ENCODE data around the gene NACC2. TPM values are rescaled to one million over a fixed set of nuclear protein-coding genes. Genes with fewer than 3 reads are reported as not detected.

The NACC2 gene
- total and polyA plus RNA-seq, 2 donors (not counting 1 experiment from before 2014, with no cell fraction given), result 0.34 to 1.9 TPM

GRCh38 chr9:136083558-136084062, 11.5 kb downstream of the NACC2 start:
- POLR2A ChIA-PET, result no interaction called here
- H3K9me3 Mint-ChIP-seq (ENCODE audit: insufficient read depth), result no peaks in the 10 kb centered on the region
- intact Hi-C loops (cut with micrococcal nuclease), result no loop called here

More at GRCh38 chr9:136083558-136084062, 11.5 kb downstream of the NACC2 start:
- no peaks in the 10 kb centered on the region for H3K4me1 ChIP-seq (ENCODE audit: control insufficient read depth in 2 of 2, insufficient read depth in 2 of 2, low read length in 2 of 2)
- Mint-ChIP-seq H3K27ac (no peak overlapping the region), H3K4me1 (no peaks in the 10 kb centered on the region), H3K4me3 (no peak overlapping the region), H3K27me3 (peaks cover 13% of the 10 kb centered on the region)
- peaks cover 0 to 14% (median 1%) of the 10 kb centered on the region in 4 experiments for H3K27me3 ChIP-seq (replicated peaks in 1 of 4; ENCODE audit: control extremely low read depth in 1 of 4, control insufficient read depth in 3 of 4, insufficient read depth in 4 of 4, low read length in 3 of 4)
- CTCF ChIA-PET, result no interaction called here
- TF ChIP-seq EZH2 (IDR thresholded peaks at IDR 0.05; ENCODE audit: borderline replicate concordance, insufficient read depth, low read depth, low read length, poor library complexity, severe bottlenecking), result no peak
- TF ChIP-seq CTCF (IDR thresholded peaks at IDR 0.05), result no peak
- H3K79me2 ChIP-seq (ENCODE audit: control insufficient read depth, insufficient read depth, low read length), result no peaks in the 10 kb centered on the region
- DNase-seq (no peak), ATAC-seq (ENCODE audit: low read depth) (no peak)
- no peaks in the 10 kb centered on the region for H3K36me3 ChIP-seq (replicated peaks in 1 of 2; ENCODE audit: control extremely low read depth in 1 of 2, control insufficient read depth in 1 of 2, extremely low read depth in 1 of 2, insufficient read depth in 2 of 2, low read length in 1 of 2)
- H3K4me2 ChIP-seq (replicated peaks; ENCODE audit: low read depth, low read length, poor library complexity, severe bottlenecking), result no peak overlapping the region
- H2AFZ ChIP-seq (ENCODE audit: insufficient read depth, low read depth, low read length, poor library complexity, severe bottlenecking), result no peak overlapping the region
- no peak overlapping the region for H3K4me3 ChIP-seq (ENCODE audit: control extremely low read depth in 1 of 5, extremely low read depth in 1 of 5, insufficient read depth in 1 of 5, low read depth in 2 of 5, low read length in 4 of 5)
- 89% methylated on average over 22 of the region's 24 CpGs for WGBS (ENCODE audit: insufficient coverage)
- H3K27ac ChIP-seq (ENCODE audit: low read length in 2 of 2), result no peak overlapping the region
- H3K9ac ChIP-seq (ENCODE audit: low read length), result no peak overlapping the region
- H4K20me1 ChIP-seq (ENCODE audit: control insufficient read depth, insufficient read depth, low read length, poor library complexity, severe bottlenecking), result no peaks in the 10 kb centered on the region
- H3K9me3 ChIP-seq (ENCODE audit: control extremely low read depth in 1 of 3, control insufficient read depth in 2 of 3, insufficient read depth in 1 of 3, low read length in 2 of 3), result no peaks in the 10 kb centered on the region
